Lower leg skin (tissue), 3 donors: Measurements from ENCODE around the gene P2RY4.

Experiments
- CTCF ChIP-seq, 3 donors: fragments of 450-650 bp; IDR thresholded peaks; one replicate each; pipeline ENCODE4 v1.5.1; 2016; ENCODE audit warnings: antibody characterized with exemption in 3 of 3, mild to moderate bottlenecking in 3 of 3, moderate library complexity in 2 of 3
- POLR2A ChIP-seq, 2 donors: fragments of 450-650 bp; IDR thresholded peaks; one replicate each; pipeline ENCODE4 v1.6.1; 2016 to 2017; ENCODE audit warnings: antibody characterized with exemption in 2 of 2, mild to moderate bottlenecking in 1 of 2, moderate library complexity in 1 of 2

- TF ChIP-seq POLR2A (IDR thresholded peaks at IDR 0.05) (no peak), CTCF (IDR thresholded peaks at IDR 0.05) (no peak)
Observed at GRCh38 chrX:70264784-70265183, 4.8 kb upstream of the P2RY4 start.
